GM19025 (cell line): ENCODE results near the gene SGK1.
"Not testable (repeated sequence)": the region's sequence is repeated elsewhere in the genome, so short reads cannot be mapped to it uniquely, and the experiment has no call there.

Experiments used
- ATAC-seq: cut with Tn5 transposase; IDR thresholded peaks from one replicate; pipeline ENCODE4 v1.9.1; 2021; ENCODE audit warnings: mild to moderate bottlenecking, low read depth, moderate library complexity; ENCODE audit not compliant: unreplicated experiment

SGK1 gene

DNA sequence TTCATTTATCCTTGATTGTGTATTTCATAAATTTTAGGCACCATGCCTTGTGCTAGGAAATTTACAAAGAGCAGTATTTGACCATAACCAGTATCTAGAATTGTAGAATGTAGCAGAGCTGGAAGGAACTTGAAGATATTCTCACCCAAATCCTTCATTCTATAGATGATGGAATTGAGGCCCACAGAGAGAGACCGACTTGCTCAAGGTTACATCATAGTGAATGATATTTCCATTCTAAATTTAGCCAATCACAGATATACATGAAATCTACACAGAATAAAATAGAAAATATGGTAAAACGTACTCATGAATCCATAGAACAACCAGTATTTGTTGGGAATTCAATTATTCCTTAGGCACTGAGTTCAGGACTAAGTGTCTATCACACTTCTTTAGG lies 10.9 kb upstream of the SGK1 start:
- ATAC-seq: no peak

DNA sequence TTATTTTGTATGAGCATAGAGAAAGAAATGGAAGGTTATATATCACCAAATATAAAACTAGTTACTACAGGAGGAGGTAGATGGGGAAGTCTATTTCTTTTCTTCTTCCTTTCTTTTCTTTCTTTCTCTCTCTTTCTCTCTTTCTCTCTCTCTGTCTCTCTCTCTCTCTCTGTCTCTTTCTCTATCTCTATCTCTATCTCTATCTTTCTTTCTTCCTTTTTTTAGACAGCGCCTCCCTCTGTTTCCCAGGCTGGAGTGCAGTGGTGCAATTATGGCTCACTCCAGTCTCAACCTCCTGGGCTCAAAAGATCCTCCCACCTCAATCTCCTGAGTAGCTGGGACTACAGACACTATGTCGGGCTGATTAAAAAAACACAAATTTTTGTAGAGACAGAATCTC lies 10.2 kb upstream of the SGK1 start:
- ATAC-seq: no peak

DNA sequence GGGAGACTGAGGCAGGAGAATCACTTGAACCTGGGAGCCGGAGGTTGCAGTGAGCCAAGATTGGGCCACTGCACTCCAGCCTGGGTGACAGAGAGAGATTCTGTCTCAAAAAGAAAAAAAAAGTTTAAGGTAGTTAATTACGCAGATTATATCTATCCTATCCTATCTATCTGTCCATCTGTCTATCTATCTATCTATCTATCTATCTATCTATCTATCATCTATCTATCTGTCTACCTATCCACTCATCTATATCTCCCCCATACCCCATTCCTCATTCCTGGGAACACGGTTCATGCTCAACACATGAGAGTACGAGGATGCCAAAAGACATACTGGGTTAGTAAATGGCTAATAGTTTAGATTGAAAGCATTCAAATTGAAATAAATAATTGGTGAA lies 8.3 kb upstream of the SGK1 start:
- not testable (repeated sequence) for ATAC-seq

DNA sequence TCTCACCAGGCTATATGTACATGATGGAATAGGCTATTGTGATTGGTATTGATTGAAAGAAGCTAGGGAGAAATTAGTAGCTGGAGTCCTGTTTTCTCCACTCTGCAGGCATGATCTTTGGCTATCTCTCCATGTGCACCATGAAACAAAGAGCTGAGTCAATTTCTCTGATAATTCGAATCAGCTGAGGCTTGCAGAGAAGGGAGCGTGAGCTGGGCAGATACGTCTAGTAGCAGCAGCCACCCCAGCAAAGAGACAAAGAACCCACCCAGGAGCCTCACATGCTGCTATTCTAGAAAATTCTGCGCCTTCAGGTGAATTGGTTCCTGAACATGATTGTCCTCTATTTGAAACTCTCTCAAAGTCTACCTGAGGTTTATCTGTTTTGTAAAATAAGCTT lies 6.9 kb upstream of the SGK1 start:
- no peak for ATAC-seq

DNA sequence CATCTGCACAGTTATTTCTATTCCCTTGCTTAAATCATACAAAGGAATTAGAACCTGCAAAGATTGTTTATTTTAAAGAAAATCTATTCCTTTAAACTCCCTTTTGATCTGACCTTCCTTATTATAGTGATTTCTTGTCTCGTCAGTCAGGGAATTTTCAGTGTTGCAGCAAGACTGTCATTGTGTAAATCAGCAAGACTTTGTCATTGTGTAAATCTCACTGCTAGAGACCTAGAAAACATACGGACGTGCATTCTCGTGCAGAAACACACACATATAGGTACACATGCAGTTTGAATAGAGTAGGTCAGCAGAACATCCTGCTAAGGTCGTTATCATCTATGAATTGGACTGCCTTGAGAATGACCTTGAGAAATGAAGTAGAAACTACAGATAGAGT lies 6.2 kb upstream of the SGK1 start:
- no peak for ATAC-seq

DNA sequence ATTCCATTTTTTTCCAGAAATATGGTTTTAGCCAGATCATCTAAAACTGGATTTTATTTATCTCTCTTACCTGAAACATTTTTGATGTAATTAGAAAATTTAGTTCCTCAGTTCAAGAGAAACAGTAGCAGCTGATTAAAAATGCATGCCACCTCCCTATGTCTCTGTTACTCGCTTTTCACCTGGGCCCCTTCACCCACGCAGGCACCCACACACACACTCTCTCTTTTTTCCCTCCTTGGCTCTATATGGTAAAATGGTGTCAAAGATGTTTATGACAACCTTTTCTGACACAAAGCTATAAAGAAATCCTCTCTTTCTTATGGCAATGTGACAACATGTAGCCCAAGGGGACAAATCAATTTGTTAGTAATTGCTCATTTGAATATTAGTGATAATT lies 5.8 kb upstream of the SGK1 start:
- no peak for ATAC-seq

DNA sequence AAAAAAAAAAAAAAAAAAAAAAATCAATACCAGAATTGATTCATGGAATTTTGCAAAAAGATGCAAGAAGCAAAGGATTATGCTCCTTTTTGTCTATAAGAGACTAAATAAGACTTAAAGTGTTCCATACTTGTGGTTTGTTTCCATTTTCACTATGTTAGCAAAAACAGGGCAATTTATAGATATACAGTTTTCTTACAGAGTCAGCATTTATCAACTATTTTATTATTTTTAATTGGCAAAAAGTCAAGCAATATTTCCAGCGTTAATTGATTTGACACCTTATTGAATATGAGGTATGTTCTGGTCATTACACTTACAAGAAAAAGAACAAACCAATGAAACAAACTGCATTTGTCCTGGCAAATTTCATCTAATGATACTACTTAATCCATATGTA lies 5.4 kb upstream of the SGK1 start:
- no peak for ATAC-seq

DNA sequence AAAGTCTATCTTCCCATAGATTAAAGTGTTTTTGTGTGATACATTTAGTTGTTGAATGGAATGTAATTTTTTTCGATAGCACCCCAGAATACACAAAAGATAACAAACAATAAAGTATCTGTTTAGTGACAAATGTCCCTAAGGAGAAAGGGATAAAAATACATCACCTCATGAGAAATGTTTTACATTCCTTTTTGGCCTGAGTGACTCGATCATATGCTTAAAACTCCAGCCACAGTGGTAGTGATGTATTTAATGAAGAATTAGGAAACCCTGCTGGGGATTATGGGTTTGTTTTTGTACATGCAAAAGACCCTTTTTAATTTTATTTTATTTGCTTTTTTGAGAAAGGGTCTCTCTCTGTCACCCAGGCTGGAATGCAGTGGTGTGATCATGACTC lies 4.3 kb upstream of the SGK1 start:
- no peak for ATAC-seq

DNA sequence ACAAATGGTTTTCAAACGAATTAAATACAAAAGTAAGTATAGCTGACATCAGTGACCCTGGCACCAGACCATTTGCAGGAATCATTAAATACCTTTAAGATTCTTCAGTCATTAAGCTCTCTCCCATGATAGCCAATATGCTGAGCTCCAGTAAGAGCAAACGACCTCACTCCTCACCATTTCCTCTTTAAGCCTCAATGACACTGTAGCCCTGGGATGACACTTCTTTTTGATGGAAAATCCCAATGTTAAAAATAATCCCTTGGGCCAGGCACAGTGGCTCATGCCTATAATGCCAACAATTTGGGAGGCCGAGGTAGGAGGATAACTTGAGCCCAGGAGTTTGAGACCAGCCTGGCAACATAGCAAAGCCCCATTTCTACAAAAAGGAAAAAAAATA lies 3.3 kb upstream of the SGK1 start:
- ATAC-seq: no peak

DNA sequence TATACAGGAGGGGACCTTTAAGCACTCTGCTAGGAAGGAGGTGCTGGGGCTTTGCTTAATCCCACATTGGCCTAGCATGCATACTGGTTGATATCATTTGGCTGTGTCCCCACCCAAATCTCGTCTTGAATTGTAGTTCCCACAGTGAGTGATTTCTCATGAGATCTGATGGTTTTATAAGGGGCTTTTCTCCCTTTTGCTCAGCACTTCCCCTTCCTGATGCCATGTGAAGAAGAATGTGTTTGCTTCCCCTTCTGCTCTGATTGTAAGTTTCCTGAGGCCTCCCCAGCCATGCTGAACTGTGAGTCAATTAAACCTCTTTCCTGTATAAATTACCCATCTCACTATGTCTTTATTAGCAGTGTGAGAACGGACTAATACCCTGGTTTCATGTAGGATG lies 1.8 kb upstream of the SGK1 start:
- ATAC-seq: not testable (repeated sequence)

DNA sequence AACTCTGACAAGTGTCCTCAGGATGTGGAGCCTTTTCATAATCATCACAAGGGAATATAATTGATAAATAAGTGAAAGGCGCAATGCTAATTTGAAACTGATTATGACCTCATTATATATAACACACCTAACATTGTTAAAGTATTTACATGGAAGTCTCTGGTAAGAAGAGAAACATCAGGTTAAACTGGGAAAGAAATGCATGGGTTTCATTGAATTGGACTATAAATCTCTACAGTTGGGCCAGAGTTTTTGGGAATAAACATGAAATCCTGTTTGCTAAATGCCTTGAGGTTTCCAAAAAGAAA lies 1.0 kb upstream of the SGK1 start:
- ATAC-seq: no peak

DNA sequence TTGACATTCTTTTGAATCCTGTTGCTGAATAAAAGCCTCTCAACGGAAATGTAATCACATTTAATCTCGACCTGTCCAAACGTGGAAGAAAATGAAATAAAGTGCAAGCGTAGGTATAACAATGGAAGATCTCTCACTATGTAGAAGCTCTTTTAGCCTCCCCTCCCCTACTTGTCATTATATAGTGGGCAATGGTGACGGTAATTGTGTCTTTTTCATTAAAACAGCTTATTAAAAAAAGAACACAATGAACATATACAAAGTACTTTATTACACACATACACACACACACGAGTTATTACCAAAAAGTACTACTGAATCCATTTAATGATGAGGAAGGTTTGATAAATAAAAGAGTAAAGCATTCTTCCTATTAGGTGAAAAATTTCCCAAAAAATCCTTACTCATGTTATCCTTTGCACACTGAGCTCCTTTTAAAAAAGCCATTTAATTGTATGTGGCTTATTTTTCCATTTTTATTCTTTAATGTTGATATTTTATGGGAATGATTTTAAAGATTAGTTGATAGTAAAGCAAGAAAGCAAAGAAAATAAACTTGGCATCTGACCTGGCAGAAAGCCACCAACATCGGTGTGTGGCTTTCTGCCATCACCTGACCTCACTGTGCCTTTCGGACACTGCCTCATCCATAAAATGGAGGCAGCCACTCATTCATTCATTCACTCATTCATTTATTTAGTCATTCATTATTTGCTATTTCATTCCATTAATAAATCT lies 493 bp upstream of the SGK1 start:
- no peak for ATAC-seq

DNA sequence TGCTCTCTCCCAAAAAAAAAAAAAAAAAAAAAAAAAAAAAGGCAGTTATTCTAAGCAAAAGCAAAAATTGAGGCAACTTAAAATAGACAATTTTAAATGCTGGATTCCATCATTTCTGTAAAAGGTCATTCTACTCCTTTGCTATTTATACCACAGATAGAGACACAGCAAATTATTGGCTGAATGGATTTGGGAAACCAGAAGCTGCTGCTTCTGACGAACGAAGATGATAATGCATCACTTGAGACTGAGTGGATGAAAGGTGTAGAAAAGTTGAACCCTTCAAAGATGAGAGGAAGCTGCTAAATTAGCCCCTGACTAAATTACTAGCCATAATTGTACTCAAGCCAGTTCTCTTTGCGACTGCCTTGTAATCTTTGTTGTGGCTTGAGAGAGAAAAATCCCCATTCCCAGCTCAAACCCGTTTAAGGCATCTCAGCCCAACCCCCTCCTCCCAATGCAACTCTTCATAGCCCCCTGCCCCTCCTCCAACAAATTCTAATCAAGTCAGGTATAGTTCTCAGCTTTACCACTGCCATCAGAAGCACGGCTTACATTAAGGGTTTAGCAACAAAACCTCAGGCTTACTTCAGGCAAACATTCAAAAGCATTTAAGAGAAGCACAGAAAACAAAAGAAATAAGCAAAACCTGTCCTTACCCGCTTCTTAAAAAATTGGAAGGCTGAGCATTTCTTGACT lies 1.0 kb downstream of the SGK1 start:
- ATAC-seq: no peak

DNA sequence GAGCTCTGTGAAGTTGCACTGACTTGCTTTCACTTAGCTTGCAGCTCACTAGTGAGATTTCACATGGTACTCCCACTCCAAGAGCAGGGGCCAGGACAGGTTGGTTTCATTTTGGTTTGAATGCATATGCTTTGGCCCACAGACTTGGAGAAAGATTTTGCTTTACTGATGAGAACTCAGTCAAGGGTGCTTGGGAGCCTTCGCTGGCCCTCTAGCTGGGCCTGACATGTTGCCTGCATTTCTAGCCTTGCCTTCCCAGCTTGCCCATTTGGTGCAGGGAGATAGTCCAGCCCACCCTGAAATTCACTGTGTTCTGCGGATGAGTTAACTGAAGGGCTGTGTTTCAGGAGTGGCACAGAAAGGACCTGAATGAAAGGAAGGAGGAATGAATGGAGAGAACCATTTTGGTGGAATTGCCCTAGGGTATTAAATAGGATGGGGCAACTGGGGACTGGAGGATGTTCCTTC lies 1.9 kb downstream of the SGK1 start:
- no peak for ATAC-seq

DNA sequence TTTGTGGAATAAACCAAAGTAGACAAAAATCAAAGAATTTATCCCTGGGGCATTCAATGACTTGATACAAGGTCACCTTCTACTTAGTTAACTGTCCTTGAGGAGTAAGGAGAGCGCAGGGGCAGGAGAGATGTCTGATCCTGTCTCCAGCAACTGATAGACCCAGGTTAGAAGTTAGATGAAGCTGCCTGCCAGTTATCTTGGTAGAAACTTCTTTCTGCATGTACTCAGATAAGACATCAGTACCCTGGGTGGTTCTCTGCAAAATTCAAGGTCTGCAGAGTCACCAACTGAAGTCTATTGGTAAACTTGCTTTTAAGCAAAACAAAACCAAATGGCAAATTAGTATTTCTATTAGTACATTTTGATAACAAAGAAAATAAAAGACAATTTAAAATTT lies 2.7 kb downstream of the SGK1 start:
- no peak for ATAC-seq

DNA sequence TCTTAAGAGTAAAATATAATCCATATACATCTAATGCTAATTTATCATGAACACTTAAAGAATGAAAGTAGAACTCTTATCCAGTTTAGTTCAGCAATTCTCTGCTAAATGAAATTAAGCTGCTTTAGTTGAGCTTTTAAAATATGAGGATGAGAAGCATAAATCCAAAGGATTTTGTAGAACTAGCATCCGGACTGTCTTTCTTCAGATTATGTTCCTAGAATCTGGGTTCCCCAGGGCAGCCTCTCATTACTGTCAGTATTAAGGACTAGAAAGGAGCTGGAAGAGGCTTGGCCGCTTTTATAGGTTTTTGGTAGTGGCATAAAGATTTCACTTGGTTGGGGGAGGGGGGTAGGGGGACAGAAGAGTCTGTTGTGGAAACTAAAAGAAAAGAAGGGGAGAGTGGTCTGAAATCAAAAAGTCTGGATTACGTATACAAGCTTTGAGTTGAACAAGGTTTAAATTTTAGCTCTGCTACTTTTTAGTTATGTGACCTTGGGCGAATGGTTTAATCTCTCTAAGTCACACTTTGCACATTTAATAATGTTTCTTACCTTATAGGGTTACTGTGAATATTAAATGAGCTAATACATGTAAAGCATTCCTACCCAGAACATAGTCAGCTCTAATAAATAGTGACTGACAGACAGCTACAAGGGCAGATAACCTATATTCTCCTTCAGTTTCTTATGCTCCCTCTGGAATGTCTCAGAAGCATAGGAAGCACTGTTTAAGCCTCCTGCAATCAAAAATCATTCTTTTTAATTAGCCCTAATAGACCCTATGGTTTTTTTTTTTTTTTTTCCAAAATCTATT lies 3.7 kb downstream of the SGK1 start:
- no peak for ATAC-seq

DNA sequence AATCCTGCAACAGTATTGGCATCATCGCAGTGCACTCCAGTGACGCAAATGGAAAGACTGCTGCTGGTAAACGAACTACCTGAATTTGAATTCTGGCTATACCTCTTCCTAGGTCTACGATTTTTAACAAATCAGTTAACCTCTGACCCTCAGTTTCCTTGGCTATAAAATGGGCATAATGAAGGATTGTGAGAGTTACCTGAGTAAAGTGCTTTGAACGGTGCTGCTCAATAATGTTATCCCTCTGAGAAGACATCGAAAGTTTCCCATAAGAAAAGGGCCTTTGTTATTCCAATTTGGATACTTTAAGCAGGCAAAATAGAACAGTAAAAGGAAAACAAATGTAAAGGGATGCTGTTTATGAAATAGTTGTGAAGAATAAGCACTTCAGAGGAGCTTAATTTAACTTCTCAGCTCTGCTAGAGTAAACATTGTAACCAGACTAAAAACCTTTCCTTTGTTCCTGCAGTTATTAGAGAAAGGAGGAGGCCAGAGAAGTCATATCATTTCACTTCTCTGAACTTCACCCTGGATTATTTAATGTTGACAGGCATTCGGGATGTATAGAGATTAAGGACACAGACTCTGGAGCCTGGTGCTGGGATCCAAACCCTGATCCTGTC lies 5.8 kb downstream of the SGK1 start:
- no peak for ATAC-seq

DNA sequence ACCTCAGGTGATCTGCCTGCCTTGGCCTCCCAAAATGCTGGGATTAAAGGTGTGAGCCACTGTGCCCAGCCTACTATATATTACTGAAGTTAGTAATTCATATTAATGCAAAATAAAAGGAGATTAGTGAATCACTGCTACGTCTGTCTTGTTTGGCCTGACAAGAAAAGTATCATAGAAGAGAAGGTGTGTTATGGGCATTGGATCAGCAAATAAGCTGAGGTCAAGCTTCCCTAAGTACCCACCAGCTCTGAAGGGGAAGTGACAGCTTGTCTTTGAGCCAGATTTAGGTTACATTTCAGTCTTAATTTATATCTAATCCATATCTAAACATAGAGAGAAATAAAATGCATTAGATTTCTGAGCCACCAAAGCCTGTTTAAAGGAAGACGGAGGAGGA lies 7.1 kb downstream of the SGK1 start:
- no peak for ATAC-seq

DNA sequence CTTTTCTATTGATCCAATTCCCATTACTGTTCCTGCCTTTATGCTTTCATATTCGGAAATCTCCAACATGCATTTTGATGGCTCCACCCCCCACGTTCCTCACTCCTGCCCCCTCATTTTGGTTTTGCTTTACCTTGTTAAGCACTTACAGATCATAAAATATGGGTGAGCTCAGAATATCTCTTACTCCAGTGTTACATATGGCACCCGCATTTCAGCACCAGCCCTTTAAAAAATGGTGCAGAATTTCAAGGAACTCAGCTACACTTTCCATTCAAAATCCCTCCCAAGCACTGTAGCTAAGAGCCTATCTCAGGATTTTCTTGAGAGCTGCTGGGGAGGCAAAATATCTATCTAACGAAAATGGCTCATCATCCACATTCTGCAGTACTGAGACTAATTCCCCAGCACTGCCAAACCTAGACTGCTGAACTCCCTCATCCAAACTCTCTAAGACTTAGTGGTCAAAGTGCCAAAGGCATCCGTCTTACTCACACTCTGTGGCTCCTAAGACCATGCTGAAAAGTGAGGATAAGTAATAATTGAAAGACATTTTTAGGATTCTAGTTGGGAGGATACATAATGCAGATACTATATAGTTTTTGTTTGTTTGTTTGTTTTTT lies 7.8 kb downstream of the SGK1 start:
- no peak for ATAC-seq

DNA sequence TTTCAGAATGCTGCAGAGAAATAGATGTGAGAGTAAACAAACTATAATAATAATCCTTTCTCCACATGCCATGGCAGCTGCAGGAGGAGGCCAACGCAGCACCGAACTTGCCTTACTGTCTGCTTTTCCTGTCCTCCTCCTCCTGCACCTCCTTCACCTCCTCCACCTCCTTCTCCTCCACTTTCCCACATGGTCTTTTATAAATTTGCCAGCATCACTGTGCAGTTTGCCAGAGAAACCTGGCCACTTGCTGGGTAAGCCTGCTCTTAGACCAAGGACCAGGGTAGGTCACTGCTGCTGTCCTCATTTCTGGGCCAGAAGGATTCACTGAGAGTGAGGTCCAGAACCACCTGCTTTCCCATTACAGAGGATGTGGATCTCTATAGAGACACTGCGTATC lies 8.7 kb downstream of the SGK1 start:
- ATAC-seq: no peak

DNA sequence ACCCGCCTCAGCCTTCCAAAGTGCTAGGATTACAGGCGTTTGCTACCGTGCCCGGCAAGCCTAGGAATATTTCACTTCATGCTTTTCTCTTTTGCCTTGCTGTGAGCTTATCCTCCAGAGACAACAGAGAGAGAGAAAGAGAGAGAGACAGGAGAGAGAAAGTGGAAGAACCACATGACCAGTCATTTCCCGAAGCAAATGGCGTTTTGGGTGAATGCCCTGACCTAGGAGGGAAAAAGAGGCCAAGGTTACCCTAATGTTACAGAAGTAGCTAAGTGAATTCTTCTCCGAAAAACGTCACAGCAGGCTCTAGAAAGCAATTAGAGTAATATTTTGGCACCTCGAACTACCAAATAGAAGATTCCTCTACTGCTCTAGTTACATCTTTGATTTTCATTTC lies 9.1 kb downstream of the SGK1 start:
- no peak for ATAC-seq
